Liver (tissue), 3 donors: ENCODE results near the gene SAFB2.

Source experiments
- CTCF ChIP-seq: fragments of 150-350 bp; IDR thresholded peaks from 2 replicates; pipeline ENCODE4 v1.5.1; 2017; ENCODE audit warnings: improper control_type of control experiment, low read depth, low read length; ENCODE audit not compliant: missing input control
- RAD21 ChIP-seq, 2 donors: IDR thresholded peaks; 2 replicates each; pipeline ENCODE4 v1.6.1; 2016; ENCODE audit warnings: antibody characterized with exemption in 2 of 2, mild to moderate bottlenecking in 2 of 2
- YY1 ChIP-seq: IDR thresholded peaks from 2 replicates; pipeline ENCODE4 v1.6.1; 2016; ENCODE audit warnings: antibody characterized with exemption, mild to moderate bottlenecking
- donor health status: healthy.
- donor health status: healthy.

- TF ChIP-seq CTCF (no peak), RAD21 (IDR thresholded peaks at IDR 0.05) (no peak), YY1 (no peak)
Measured at GRCh38 chr19:5632241-5632612, 9.7 kb upstream of the SAFB2 start.
